Right atrium auricular region (tissue), 2 donors: Measurements from ENCODE around the gene PC. TPM values are rescaled to one million over a fixed set of nuclear protein-coding genes. Genes with fewer than 3 reads are reported as not detected.
"Not testable (repeated sequence)": the region's sequence is repeated elsewhere in the genome, so short reads cannot be mapped to it uniquely, and the experiment has no call there.

Source experiments
- DNase-seq: peaks from one replicate; pipeline ENCODE4 v3.0.0-alpha.2; 2019; ENCODE audit warnings: low spot score
- H3K27ac ChIP-seq, 2 donors: fragments of 200-600 bp; sonication (generic); 1 replicate in 1 of 2; 2 replicates in 1 of 2; pipeline ENCODE4 v1.5.1; 2016 to 2019
- H3K27me3 ChIP-seq, 2 donors: fragments of 200-600 bp; sonication (generic); one replicate each; pipeline versions ENCODE4 v1.5.1 to v1.6.0; 2017 to 2019
- H3K36me3 ChIP-seq: fragments of 200-600 bp; sonication (generic); one replicate; pipeline ENCODE4 v1.5.1; 2016
- H3K4me1 ChIP-seq, 2 donors: fragments of 200-600 bp; sonication (generic); one replicate each; pipeline versions ENCODE4 v1.5.1 to v1.6.0; 2017 to 2019
- H3K4me3 ChIP-seq, 2 donors: fragments of 200-600 bp; sonication (generic); 1 replicate in 1 of 2; 2 replicates in 1 of 2; pipeline ENCODE4 v1.5.1; 2017 to 2019; ENCODE audit warnings: mild to moderate bottlenecking in 1 of 2, moderate library complexity in 1 of 2
- H3K9me3 ChIP-seq, 2 donors: fragments of 200-600 bp; sonication (generic); one replicate each; pipeline ENCODE4 v1.5.1; 2019
- total RNA-seq, 2 donors: library from RNA; depleted of rRNA; stranded (reverse); fragments of >200 nt; gene quantifications; one replicate each; pipeline ENCODE4 v1.1.0, GENCODE V29; 2016
- TF ChIP-seq, protein P1 (sequence below), 2 donors: fragments of 200-600 bp; sonication (generic); IDR thresholded peaks; one replicate each; pipeline ENCODE4 v1.5.1; 2019; ENCODE audit warnings: antibody characterized with exemption in 2 of 2

Gene PC
- total RNA-seq = 1 to 10 TPM; 8.6 to 9.3 TPM

DNA sequence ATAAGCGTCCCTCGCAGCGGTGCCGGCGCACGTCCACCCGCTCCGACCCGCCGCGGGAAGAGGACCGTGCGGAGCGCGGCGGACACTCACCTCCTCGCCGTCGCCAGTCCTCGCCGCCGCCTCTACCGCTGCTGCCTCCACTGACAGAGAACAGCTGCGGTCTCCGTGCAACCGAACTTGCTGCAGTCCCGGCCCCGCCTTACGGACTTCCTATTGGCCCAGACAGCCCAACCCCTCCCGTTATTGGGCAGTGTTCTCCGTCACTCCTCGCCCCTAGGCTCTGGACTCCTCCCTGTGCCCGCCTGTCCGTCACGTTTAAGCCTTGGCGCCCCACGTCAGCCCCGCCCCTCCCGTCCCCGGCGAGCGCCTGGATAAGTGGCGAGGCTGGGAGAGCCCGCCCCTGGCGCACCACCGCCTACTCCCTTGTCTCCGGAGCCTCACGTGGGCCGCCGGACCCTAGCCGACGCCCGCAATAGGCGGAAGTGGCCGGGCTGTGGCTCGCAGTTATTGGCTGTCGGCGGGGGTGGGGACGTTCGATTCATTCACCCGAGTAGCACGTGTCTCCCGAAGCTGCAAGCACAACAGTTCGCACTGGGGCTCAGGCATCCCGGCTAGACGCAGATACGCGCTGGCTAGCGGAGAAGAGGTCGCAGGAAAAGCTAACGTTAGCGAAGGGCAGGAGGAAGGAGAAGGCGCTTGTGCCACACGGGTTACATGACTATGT, at the start of gene PC:
TSS of gene PC (minus strand) at position 152 of the 724 bp plus-strand sequence. CDS start 86,224 bp downstream, outside the sequence.
- Histone ChIP-seq H3K36me3 (no peaks in the 10 kb centered on the region), H3K9me3 (no peaks in the 10 kb centered on the region), H3K27ac (peak within 1 kb of the TSS; percentile 62 to 80), H3K4me1 (peaks cover 0 to 21% of the 10 kb centered on the region in 2 donors), H3K27me3 (no peaks in the 10 kb centered on the region), H3K4me3 (peak within 1 kb of the TSS; percentile 68 to 72)
- DNase-seq = peak; percentile 100
- TF ChIP-seq, protein P1, sequence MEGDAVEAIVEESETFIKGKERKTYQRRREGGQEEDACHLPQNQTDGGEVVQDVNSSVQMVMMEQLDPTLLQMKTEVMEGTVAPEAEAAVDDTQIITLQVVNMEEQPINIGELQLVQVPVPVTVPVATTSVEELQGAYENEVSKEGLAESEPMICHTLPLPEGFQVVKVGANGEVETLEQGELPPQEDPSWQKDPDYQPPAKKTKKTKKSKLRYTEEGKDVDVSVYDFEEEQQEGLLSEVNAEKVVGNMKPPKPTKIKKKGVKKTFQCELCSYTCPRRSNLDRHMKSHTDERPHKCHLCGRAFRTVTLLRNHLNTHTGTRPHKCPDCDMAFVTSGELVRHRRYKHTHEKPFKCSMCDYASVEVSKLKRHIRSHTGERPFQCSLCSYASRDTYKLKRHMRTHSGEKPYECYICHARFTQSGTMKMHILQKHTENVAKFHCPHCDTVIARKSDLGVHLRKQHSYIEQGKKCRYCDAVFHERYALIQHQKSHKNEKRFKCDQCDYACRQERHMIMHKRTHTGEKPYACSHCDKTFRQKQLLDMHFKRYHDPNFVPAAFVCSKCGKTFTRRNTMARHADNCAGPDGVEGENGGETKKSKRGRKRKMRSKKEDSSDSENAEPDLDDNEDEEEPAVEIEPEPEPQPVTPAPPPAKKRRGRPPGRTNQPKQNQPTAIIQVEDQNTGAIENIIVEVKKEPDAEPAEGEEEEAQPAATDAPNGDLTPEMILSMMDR (IDR thresholded peaks at IDR 0.05) = no peak

GRCh38 chr11:67007126-67007525, 48.9 kb upstream of the PC start:
- no peaks in the 10 kb centered on the region for H3K4me1 ChIP-seq
- TF ChIP-seq, protein P1 (IDR thresholded peaks at IDR 0.05) = no peak
- H3K4me3 ChIP-seq = no peak overlapping the region
- no peak for DNase-seq
- no peaks in the 10 kb centered on the region for H3K27me3 ChIP-seq
- no peaks in the 10 kb centered on the region for H3K9me3 ChIP-seq
- H3K27ac ChIP-seq = no peak overlapping the region
- no peaks in the 10 kb centered on the region for H3K36me3 ChIP-seq

DNA sequence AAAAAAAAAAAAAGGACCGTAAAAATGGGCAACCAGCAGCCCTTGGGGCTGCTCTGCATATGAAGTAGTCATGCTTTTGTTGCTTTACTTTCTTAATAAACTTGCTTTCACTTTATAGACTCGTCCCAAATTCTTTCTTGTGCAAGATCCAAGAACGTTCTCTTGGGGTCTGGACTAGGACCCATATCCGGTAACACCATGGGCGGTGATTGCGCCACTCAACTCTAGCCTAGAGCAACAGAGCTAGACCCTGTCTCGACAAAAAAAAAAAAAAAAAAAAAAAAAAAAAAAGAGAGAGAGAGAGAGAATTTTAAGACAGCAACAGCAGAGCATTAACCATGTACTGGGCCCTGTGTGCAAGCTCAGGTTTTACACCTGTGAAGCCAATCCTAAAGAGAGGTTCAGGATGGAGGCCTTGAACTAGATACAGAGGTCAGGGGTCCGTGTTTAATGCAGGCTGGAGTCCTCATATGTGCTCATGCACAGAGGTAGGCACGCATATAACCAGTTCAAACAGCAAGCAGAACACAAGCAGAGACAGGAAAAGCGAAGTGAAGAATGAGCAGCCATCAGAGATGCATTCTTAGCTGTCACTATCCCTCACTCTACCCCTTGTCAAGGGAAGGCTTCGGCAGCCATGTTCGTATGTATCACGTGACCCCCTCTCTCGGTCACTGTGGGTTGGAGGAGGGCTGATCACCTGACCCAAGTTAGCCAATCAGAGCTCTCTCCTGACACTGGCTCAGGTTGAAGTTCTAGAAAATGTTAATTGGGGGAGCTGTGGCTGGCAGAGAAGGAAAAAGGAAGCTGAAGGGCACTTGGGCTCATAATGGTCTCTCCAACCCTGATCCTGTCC, 48.1 kb upstream of the PC start:
- TF ChIP-seq, protein P1 (IDR thresholded peaks at IDR 0.05) = no peak
- Histone ChIP-seq H3K27me3 (no peaks in the 10 kb centered on the region), H3K27ac (no peak overlapping the region), H3K4me3 (no peak overlapping the region), H3K4me1 (no peaks in the 10 kb centered on the region), H3K9me3 (no peaks in the 10 kb centered on the region), H3K36me3 (no peaks in the 10 kb centered on the region)
- DNase-seq = peak; percentile 77

GRCh38 chr11:67005200-67005599, 47.0 kb upstream of the PC start:
- H3K27me3 ChIP-seq, DNase-seq, H3K36me3 ChIP-seq, H3K4me1 ChIP-seq, H3K9me3 ChIP-seq, H3K4me3 ChIP-seq, H3K27ac ChIP-seq: not testable (repeated sequence)

DNA sequence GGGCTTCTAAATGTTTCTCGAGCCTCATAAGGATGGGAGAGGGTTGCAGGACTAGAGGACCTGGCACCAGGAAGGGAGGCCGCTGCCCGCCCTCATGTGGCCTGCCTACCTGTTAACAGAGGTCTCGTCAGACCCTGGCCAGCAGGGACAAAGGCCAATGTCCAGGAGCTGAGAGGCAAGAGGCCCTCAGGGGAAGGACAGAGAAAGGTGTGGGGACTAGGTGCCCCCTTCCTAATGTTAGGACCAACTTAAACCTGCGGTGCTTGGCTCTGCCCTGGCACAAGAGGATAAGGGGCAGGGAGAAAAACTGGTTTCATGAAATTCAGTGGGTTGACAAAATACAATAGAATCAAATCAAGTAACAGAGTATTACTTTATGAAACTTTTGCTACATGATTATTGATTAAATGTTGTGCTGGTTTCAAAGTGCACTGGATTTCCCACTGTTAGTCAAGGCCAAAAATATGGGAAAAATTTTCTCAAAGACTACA, 44.8 kb upstream of the PC start:
- no peak for DNase-seq
- TF ChIP-seq, protein P1 (IDR thresholded peaks at IDR 0.05) = no peak
- H3K27ac ChIP-seq = no peak overlapping the region

DNA sequence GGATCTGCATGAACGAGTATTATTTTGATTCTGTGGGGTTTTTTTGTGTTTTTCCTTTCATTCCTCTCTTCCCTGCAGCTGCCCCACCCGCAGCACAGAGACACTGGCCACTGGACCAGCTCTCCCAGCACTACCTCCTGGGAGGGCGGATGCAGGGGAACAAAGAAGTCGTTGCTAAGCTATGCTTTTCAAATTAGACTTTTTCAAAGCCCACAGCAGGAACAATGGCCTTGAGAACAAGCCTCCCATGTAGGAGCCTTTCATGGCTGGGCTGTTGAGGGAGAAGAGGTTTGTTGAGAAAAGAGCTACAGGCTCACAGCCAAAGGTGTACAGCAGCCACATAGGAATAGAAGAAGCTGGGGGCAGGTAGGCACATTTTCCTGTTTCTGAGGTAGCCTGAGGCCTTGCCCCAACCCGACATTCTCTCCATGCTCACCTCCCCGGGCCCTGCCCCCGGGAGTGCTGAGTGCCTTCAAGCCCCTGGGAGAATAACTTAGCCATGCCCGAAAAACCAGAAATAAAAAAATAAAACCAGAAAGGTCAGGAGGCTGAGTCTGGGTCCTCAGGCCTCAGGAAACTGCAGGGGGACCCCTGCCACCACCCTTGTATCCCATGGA, 44.2 kb upstream of the PC start:
- no peak overlapping the region for H3K27ac ChIP-seq
- no peaks in the 10 kb centered on the region for H3K4me1 ChIP-seq
- DNase-seq = no peak
- no peaks in the 10 kb centered on the region for H3K27me3 ChIP-seq
- no peaks in the 10 kb centered on the region for H3K36me3 ChIP-seq
- TF ChIP-seq, protein P1 (IDR thresholded peaks at IDR 0.05) = no peak
- H3K4me3 ChIP-seq = no peak overlapping the region
- no peaks in the 10 kb centered on the region for H3K9me3 ChIP-seq

More for the DNA sequence above, 44.8 kb upstream of the PC start:
- no peaks in the 10 kb centered on the region for H3K4me1 ChIP-seq
- no peaks in the 10 kb centered on the region for H3K36me3 ChIP-seq
- H3K27me3 ChIP-seq = no peaks in the 10 kb centered on the region
- H3K4me3 ChIP-seq = no peak overlapping the region
- no peaks in the 10 kb centered on the region for H3K9me3 ChIP-seq
